GM12878 (cell line): Measurements from ENCODE around the gene NUP210L. TPM values are rescaled to one million over a fixed set of nuclear protein-coding genes. Genes with fewer than 3 reads are reported as not detected.
"Not testable (repeated sequence)": the region's sequence is repeated elsewhere in the genome, so short reads cannot be mapped to it uniquely, and the experiment has no call there.

ENCODE experiments used
- ATAC-seq: fragments of 200-7000 bp; cut with Tn5 transposase; 3 replicates; pipeline ENCODE4 v1.9.1; 2020; ENCODE audit warnings: mild to moderate bottlenecking, moderate library complexity
- BruUV-seq: library from RNA; stranded (reverse); fragments of 400-500 nt; replicated peaks from 2 replicates; lab custom pipeline; 2021; lab: Mats Ljungman, UMichigan
- CTCF ChIA-PET: fragments of 300-600 bp; sonication (Branson Sonifier 250); formaldehyde crosslinking; extraction: SDS; loops from one replicate; lab custom pipeline; 2021; ENCODE audit warnings: inconsistent platforms; lab: Yijun Ruan, JAX
- POLR2A ChIA-PET: fragments of 350-600 bp; formaldehyde crosslinking; extraction: SDS; loops from one replicate; lab custom pipeline; 2021; ENCODE audit warnings: inconsistent platforms; lab: Charles Lee
- RAD21 ChIA-PET: fragments of 300-600 bp; sonication (Branson Sonifier 250); formaldehyde crosslinking; loops from one replicate; lab custom pipeline; 2023; ENCODE audit warnings: antibody characterized with exemption; ENCODE audit not compliant: unreplicated experiment; lab: Charles Lee
- SMC1A ChIA-PET: fragments of 300-600 bp; sonication (Branson Sonifier 250); formaldehyde crosslinking; loops from one replicate; lab custom pipeline; 2023; ENCODE audit not compliant: unreplicated experiment, uncharacterized antibody; lab: Charles Lee
- DNase-seq: peaks from one replicate; pipeline ENCODE4 v3.0.0-alpha.2; 2011; ENCODE audit warnings: low read depth, low spot score
- FAIRE-seq: peaks from 3 replicates; lab custom pipeline; 2011; peaks lifted over from hg19 to GRCh38; lab: Jason Lieb, UNC
- H2AFZ ChIP-seq: 2 replicates; pipeline ENCODE4 v1.6.0; 2011; ENCODE audit warnings: low read depth, low read length, control low read depth; ENCODE audit not compliant: control insufficient read depth
- H3K27ac ChIP-seq: 2 replicates; pipeline ENCODE4 v1.5.1; 2011; ENCODE audit warnings: control low read depth; ENCODE audit not compliant: control insufficient read depth, insufficient read depth
- H3K27me3 ChIP-seq, 2 experiments: replicated peaks in 1 of 2; 2 replicates each; pipeline versions ENCODE4 v1.6.0 to v1.6.1; 2011; ENCODE audit warnings: low read length in 1 of 2; ENCODE audit not compliant: control insufficient read depth in 2 of 2, insufficient read depth in 2 of 2
- H3K36me3 ChIP-seq, 2 experiments: 2 replicates each; pipeline ENCODE4 v1.5.1; 2011; ENCODE audit warnings: low read length in 1 of 2; ENCODE audit not compliant: control insufficient read depth in 2 of 2, insufficient read depth in 2 of 2
- H3K4me1 ChIP-seq: 2 replicates; pipeline ENCODE4 v1.6.1; 2011; ENCODE audit warnings: mild to moderate bottlenecking, low read length, moderate library complexity, mixed read lengths; ENCODE audit not compliant: control insufficient read depth, insufficient read depth
- H3K4me2 ChIP-seq: 2 replicates; pipeline ENCODE4 v1.6.0; 2011; ENCODE audit warnings: control low read depth; ENCODE audit not compliant: control insufficient read depth, insufficient read depth
- H3K4me3 ChIP-seq: fragments of 200-600 bp; sonication (generic); 2 replicates; pipeline ENCODE4 v1.5.1; 2016
- H3K79me2 ChIP-seq: 2 replicates; pipeline ENCODE4 v1.6.0; 2011; ENCODE audit warnings: low read length; ENCODE audit not compliant: control insufficient read depth, insufficient read depth
- H3K9ac ChIP-seq: 2 replicates; pipeline ENCODE4 v1.8.0; 2011; ENCODE audit warnings: low read length, control low read depth, mixed read lengths; ENCODE audit not compliant: control insufficient read depth, insufficient read depth
- H3K9me3 ChIP-seq: replicated peaks from 3 replicates; pipeline ENCODE4 v1.5.1; 2011; ENCODE audit warnings: mild to moderate bottlenecking, low read length; ENCODE audit not compliant: control insufficient read depth, insufficient read depth
- H4K20me1 ChIP-seq: 2 replicates; pipeline ENCODE4 v1.6.0; 2011; ENCODE audit not compliant: control insufficient read depth, insufficient read depth
- ATF3 ChIP-seq: IDR thresholded peaks from 2 replicates; pipeline ENCODE4 v1.6.1; 2011; ENCODE audit warnings: low read depth, mild to moderate bottlenecking, low read length, moderate library complexity, borderline replicate concordance; ENCODE audit errors: extremely low read depth
- BMI1 ChIP-seq: fragments of 450-650 bp; IDR thresholded peaks from 2 replicates; pipeline ENCODE4 v1.6.1; 2016; ENCODE audit warnings: mild to moderate bottlenecking, moderate library complexity, borderline replicate concordance
- CREB1 ChIP-seq: IDR thresholded peaks from 2 replicates; pipeline ENCODE4 v1.6.1; 2012; ENCODE audit warnings: low read depth, mild to moderate bottlenecking, inconsistent platforms
- IKZF2 ChIP-seq, 2 experiments: fragments of 450-650 bp; IDR thresholded peaks; 2 replicates each; pipeline ENCODE4 v1.6.1; 2017; ENCODE audit warnings: mild to moderate bottlenecking in 2 of 2, moderate library complexity in 2 of 2
- IRF5 ChIP-seq: fragments of 450-650 bp; IDR thresholded peaks from 2 replicates; pipeline ENCODE4 v1.6.1; 2017; ENCODE audit warnings: borderline replicate concordance
- JUND ChIP-seq: IDR thresholded peaks from 2 replicates; pipeline ENCODE4 v1.6.1; 2012; ENCODE audit warnings: low read depth, mild to moderate bottlenecking, low read length, improper control_type of control experiment, moderate library complexity
- LARP7 ChIP-seq: fragments of 450-650 bp; IDR thresholded peaks from 2 replicates; pipeline ENCODE4 v1.6.1; 2017; ENCODE audit warnings: mild to moderate bottlenecking
- MEF2B ChIP-seq: fragments of 450-650 bp; IDR thresholded peaks from 2 replicates; pipeline ENCODE4 v1.6.1; 2018; ENCODE audit warnings: mild to moderate bottlenecking, moderate library complexity; ENCODE audit not compliant: partially characterized antibody, poor library complexity, severe bottlenecking
- POLR2A ChIP-seq: IDR thresholded peaks from 2 replicates; pipeline ENCODE4 v1.6.1; 2011; ENCODE audit warnings: low read depth, mild to moderate bottlenecking, low read length
- RB1 ChIP-seq: fragments of 450-650 bp; formaldehyde crosslinking; IDR thresholded peaks from 2 replicates; pipeline ENCODE4 v1.6.1; 2017; ENCODE audit warnings: mild to moderate bottlenecking, borderline replicate concordance
- ZNF274 ChIP-seq: IDR thresholded peaks from one replicate; pipeline ENCODE4 v1.8.0; 2011; ENCODE audit not compliant: insufficient read length, insufficient read depth
- ZNF592 ChIP-seq: fragments of 450-650 bp; IDR thresholded peaks from 2 replicates; pipeline ENCODE4 v1.6.1; 2017; ENCODE audit warnings: mild to moderate bottlenecking, moderate library complexity
- ZNF622 ChIP-seq: fragments of 450-650 bp; IDR thresholded peaks from 2 replicates; pipeline ENCODE4 v1.6.1; 2017; ENCODE audit warnings: mild to moderate bottlenecking, inconsistent platforms
- WGBS: methylation state at CpG from one replicate; pipeline ENCODE4 v1.1.6; 2016; ENCODE audit warnings: low lambda C conversion rate; ENCODE audit not compliant: insufficient replicate concordance, insufficient coverage; ENCODE audit errors: missing lambda C conversion rate; 5-methylcytosine and 5-hydroxymethylcytosine counted together
- in situ Hi-C: fragments of 300-500 bp; cut with MboI; formaldehyde crosslinking; loops from 9 replicates; pipeline ENCODE4 v1.14.3; 2018; ENCODE audit warnings: mixed read lengths
- intact Hi-C: fragments of 100-400 bp; cut with micrococcal nuclease; formaldehyde crosslinking; loops from one replicate; pipeline ENCODE4 v1.14.2; 2022; ENCODE audit not compliant: unreplicated experiment
- polyA plus RNA-seq, 11 experiments: library from polyadenylated mRNA; depleted of rRNA in 4 of 11; unstranded in 6 of 11; stranded (reverse) in 5 of 11; fragments of >200 nt; fragmentation: Nextera tagmentation in 4 of 11; fragmentation: Illumina TruSeq in 1 of 11; extraction: Ambion mirVana in 4 of 11; extraction: Trizol in 1 of 11; gene quantifications; 1 replicate in 1 of 11; 2 replicates in 10 of 11; pipeline versions ENCODE4 v1.2.1 to v1.2.3, GENCODE V29; 2011 to 2016; ENCODE audit warnings: inconsistent platforms in 2 of 11, missing spikeins in 2 of 11, low read depth in 1 of 11
- total RNA-seq, 4 experiments: library from RNA; depleted of rRNA in 3 of 4; stranded (reverse); fragments of >200 nt in 3 of 4; fragmentation: Illumina TruSeq in 1 of 4; extraction: Trizol in 1 of 4; gene quantifications; 2 replicates each; pipeline versions ENCODE4 v1.2.1 to v1.2.3, GENCODE V29; 2013 to 2021

NUP210L gene
- total and polyA plus RNA-seq, 10 of the 15 experiments (the other 5 are each of a cell fraction or from before 2014, with no cell fraction given), result 0.04 to 0.08 (median 0.07) TPM; not detected in 7

- H3K79me2 ChIP-seq, intact Hi-C loops, RAD21 ChIA-PET, H3K4me2 ChIP-seq, in situ Hi-C loops, H3K9ac ChIP-seq, H2AFZ ChIP-seq, H3K4me1 ChIP-seq, DNase-seq, POLR2A ChIA-PET, H3K4me3 ChIP-seq, SMC1A ChIA-PET, CTCF ChIA-PET, H3K27ac ChIP-seq, H3K36me3 ChIP-seq, H4K20me1 ChIP-seq, ATAC-seq, FAIRE-seq, H3K9me3 ChIP-seq, H3K27me3 ChIP-seq, BruUV-seq: not testable (repeated sequence)
- WGBS, result 44% methylated on average over 5 of the region's 5 CpGs
These were observed 54.7 kb downstream of the NUP210L start for GRCh38 chr1:154100141-154100540.

- intact Hi-C loops (no loop called here), in situ Hi-C loops (no loop called here)
- H3K27me3 ChIP-seq, result no peaks in the 10 kb centered on the region
- no peak for DNase-seq
- WGBS, result 0% methylated on average over 2 of the region's 2 CpGs
- no peaks in the 10 kb centered on the region; the same call in 2 of the 3 replicates for H3K9me3 ChIP-seq
- no peaks in the 10 kb centered on the region for H3K79me2 ChIP-seq
- H3K36me3 ChIP-seq, result no peaks in the 10 kb centered on the region
- H3K4me1 ChIP-seq, result no peaks in the 10 kb centered on the region
- POLR2A ChIA-PET, result no interaction called here
- no peak for ATAC-seq
- no peak for FAIRE-seq
- H3K4me2 ChIP-seq, result no peak overlapping the region
- no peak overlapping the region for H3K4me3 ChIP-seq
- SMC1A ChIA-PET, result no interaction called here
- RAD21 ChIA-PET, result no interaction called here
- no peak overlapping the region for H2AFZ ChIP-seq
- H3K9ac ChIP-seq, result no peak overlapping the region
- CTCF ChIA-PET, result no interaction called here
- BruUV-seq, result no TSS peak
- H4K20me1 ChIP-seq, result no peaks in the 10 kb centered on the region
- H3K27ac ChIP-seq, result no peak overlapping the region
- no peak for TF ChIP-seq ZNF274
- TF ChIP-seq LARP7, result no peak
- TF ChIP-seq ATF3, result no peak
- no peak for TF ChIP-seq BMI1
- no peak for TF ChIP-seq IRF5
- no peak for TF ChIP-seq IKZF2 (IDR thresholded peaks at IDR 0.05)
- TF ChIP-seq ZNF592, result no peak
- TF ChIP-seq POLR2A, result no peak
- TF ChIP-seq ZNF622, result no peak
- TF ChIP-seq RB1, result no peak
- TF ChIP-seq JUND, result no peak
- TF ChIP-seq MEF2B, result no peak
- no peak for TF ChIP-seq CREB1
These were observed 57.0 kb downstream of the NUP210L start for GRCh38 chr1:154097873-154098272.
